ENCODE measurements around the gene ECHDC1. TPM values are rescaled to one million over a fixed set of nuclear protein-coding genes. Genes with fewer than 3 reads are reported as not detected.

Gene ECHDC1
- total RNA-seq, 1 experiment from 2014 or later: 60.0 TPM

- no peak for TF ChIP-seq ATF3 (CRISPR knock-in tag; conservative IDR thresholded peaks at IDR 0.05)
Observed at GRCh38 chr6:127282184-127282583, 61.2 kb downstream of the ECHDC1 start (continued).

GRCh38 chr6:127279815-127280214, 63.6 kb downstream of the ECHDC1 start:
- H3K4me3 Mint-ChIP-seq: no peak overlapping the region
- H3K4me1 Mint-ChIP-seq: no peaks in the 10 kb centered on the region
- H3K27ac Mint-ChIP-seq: no peak overlapping the region
- H3K36me3 Mint-ChIP-seq: peaks cover 25% of the 10 kb centered on the region
- no peaks in the 10 kb centered on the region for H3K9me3 Mint-ChIP-seq
- POLR2A ChIA-PET: interaction anchor here (0.8 kb wide), 1 partner anchor 15 kb away, joined by 3 read pairs; no protein-coding TSS in a partner anchor
- no peaks in the 10 kb centered on the region for H3K27me3 Mint-ChIP-seq (ENCODE audit: low read depth)
- no peak for TF ChIP-seq ZNF121 (CRISPR knock-in tag; IDR thresholded peaks at IDR 0.05)
- TF ChIP-seq CREB1 (CRISPR knock-in tag; IDR thresholded peaks at IDR 0.05): no peak
- TF ChIP-seq PRRX2 (CRISPR knock-in tag; IDR thresholded peaks at IDR 0.05): no peak
- no peak for TF ChIP-seq ZMAT4 (CRISPR knock-in tag; IDR thresholded peaks at IDR 0.05)
- TF ChIP-seq OVOL2 (CRISPR knock-in tag; IDR thresholded peaks at IDR 0.05; ENCODE audit: borderline replicate concordance): no peak
- TF ChIP-seq HMGXB4 (CRISPR knock-in tag; IDR thresholded peaks at IDR 0.05): no peak
- TF ChIP-seq SMAD4 (CRISPR knock-in tag; IDR thresholded peaks at IDR 0.05): no peak
- no peak for TF ChIP-seq E2F1 (CRISPR knock-in tag; IDR thresholded peaks at IDR 0.05)
- TF ChIP-seq ZNF423 (CRISPR knock-in tag; IDR thresholded peaks at IDR 0.05): no peak
- TF ChIP-seq GABPB1 (CRISPR knock-in tag; IDR thresholded peaks at IDR 0.05): no peak
- TF ChIP-seq JUN (CRISPR knock-in tag; IDR thresholded peaks at IDR 0.05): no peak
- TF ChIP-seq ETV6 (CRISPR knock-in tag; IDR thresholded peaks at IDR 0.05): no peak
- TF ChIP-seq PRDM15 (CRISPR knock-in tag; IDR thresholded peaks at IDR 0.05): no peak
- TF ChIP-seq SMAD3 (CRISPR knock-in tag; IDR thresholded peaks at IDR 0.05; ENCODE audit: borderline replicate concordance): no peak
- TF ChIP-seq ZBTB21 (CRISPR knock-in tag; IDR thresholded peaks at IDR 0.05; ENCODE audit: borderline replicate concordance): no peak
- no peak for TF ChIP-seq RELA (CRISPR knock-in tag; IDR thresholded peaks at IDR 0.05; ENCODE audit: borderline replicate concordance)
- no peak for TF ChIP-seq ATF1 (CRISPR knock-in tag; IDR thresholded peaks at IDR 0.05)
- DNase-seq (ENCODE audit: low spot score) (no peak), ATAC-seq (no peak)
- CTCF ChIA-PET: interaction anchor here (1.4 kb wide), 1 partner anchor 93 kb away, joined by 3 read pairs; no protein-coding TSS in a partner anchor
